GM23338 (cell line): ENCODE results near the gene AP2B1.

Source experiments
- POLR2AphosphoS5 ChIP-seq: IDR thresholded peaks from 2 replicates; pipeline ENCODE4 v1.6.1; 2016; ENCODE audit warnings: antibody characterized with exemption, low read depth
- ZNF114 ChIP-seq: fragments of 250-450 bp; sonication (Bioruptor Pico); IDR thresholded peaks from 2 replicates; pipeline ENCODE4 v1.5.0; 2020; ENCODE audit warnings: mild to moderate bottlenecking, moderate library complexity
- TF ChIP-seq, protein P1 (sequence below), 2 experiments: fragments of 200-600 bp in 1 of 2; sonication (generic) in 1 of 2; conservative IDR thresholded peaks; 2 replicates each; pipeline versions ENCODE4 v1.5.1 to v1.6.1; 2016 to 2017; ENCODE audit warnings: antibody characterized with exemption in 2 of 2, low read depth in 2 of 2, mild to moderate bottlenecking in 2 of 2, moderate library complexity in 1 of 2

GRCh38 chr17:35742496-35742895, 155.4 kb downstream of the AP2B1 start:
- TF ChIP-seq POLR2AphosphoS5 (no peak), ZNF114 (no peak)
- TF ChIP-seq, protein P1, sequence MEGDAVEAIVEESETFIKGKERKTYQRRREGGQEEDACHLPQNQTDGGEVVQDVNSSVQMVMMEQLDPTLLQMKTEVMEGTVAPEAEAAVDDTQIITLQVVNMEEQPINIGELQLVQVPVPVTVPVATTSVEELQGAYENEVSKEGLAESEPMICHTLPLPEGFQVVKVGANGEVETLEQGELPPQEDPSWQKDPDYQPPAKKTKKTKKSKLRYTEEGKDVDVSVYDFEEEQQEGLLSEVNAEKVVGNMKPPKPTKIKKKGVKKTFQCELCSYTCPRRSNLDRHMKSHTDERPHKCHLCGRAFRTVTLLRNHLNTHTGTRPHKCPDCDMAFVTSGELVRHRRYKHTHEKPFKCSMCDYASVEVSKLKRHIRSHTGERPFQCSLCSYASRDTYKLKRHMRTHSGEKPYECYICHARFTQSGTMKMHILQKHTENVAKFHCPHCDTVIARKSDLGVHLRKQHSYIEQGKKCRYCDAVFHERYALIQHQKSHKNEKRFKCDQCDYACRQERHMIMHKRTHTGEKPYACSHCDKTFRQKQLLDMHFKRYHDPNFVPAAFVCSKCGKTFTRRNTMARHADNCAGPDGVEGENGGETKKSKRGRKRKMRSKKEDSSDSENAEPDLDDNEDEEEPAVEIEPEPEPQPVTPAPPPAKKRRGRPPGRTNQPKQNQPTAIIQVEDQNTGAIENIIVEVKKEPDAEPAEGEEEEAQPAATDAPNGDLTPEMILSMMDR (conservative IDR thresholded peaks at IDR 0.05; ENCODE audit: low read depth in 2 of 2) = no peak
